ENCODE data around the gene MED8.

MED8 gene

GRCh38 chr1:43427524-43427923, 37.9 kb upstream of the MED8 start:
- no peak overlapping the region for H3K27ac ChIP-seq
- no peak for TF ChIP-seq CTCF (conservative IDR thresholded peaks at IDR 0.05)

- no peak overlapping the region for H3K27ac ChIP-seq
- no peak for TF ChIP-seq CTCF (conservative IDR thresholded peaks at IDR 0.05)
These were observed 36.6 kb upstream of the MED8 start for GRCh38 chr1:43426221-43426620.

GRCh38 chr1:43425045-43425444, 35.4 kb upstream of the MED8 start:
- no peak overlapping the region for H3K27ac ChIP-seq
- TF ChIP-seq CTCF (conservative IDR thresholded peaks at IDR 0.05), result no peak

- no peak overlapping the region for H3K27ac ChIP-seq
These were observed 34.3 kb upstream of the MED8 start for GRCh38 chr1:43423672-43424550.

GRCh38 chr1:43422995-43423671, 33.5 kb upstream of the MED8 start:
- no peak overlapping the region for H3K27ac ChIP-seq
- no peak for TF ChIP-seq CTCF (conservative IDR thresholded peaks at IDR 0.05)

More at GRCh38 chr1:43423672-43424550, 34.3 kb upstream of the MED8 start:
- TF ChIP-seq CTCF (conservative IDR thresholded peaks at IDR 0.05), result no peak

GRCh38 chr1:43421976-43422750, 32.6 kb upstream of the MED8 start:
- no peak overlapping the region for H3K27ac ChIP-seq
- no peak for TF ChIP-seq CTCF (conservative IDR thresholded peaks at IDR 0.05)

- H3K27ac ChIP-seq, result no peak overlapping the region
- TF ChIP-seq CTCF (conservative IDR thresholded peaks at IDR 0.05), result no peak
These were observed 31.8 kb upstream of the MED8 start for GRCh38 chr1:43421396-43421795.

Measured in VCaP (cell line).